RWPE2 (cell line): ENCODE results near the gene LRRC61.

Source experiments
- ATAC-seq: fragments of 200-7000 bp; cut with Tn5 transposase; 3 replicates; pipeline ENCODE4 v1.9.1; 2021; ENCODE audit warnings: low read depth
- DNase-seq: peaks from one replicate; pipeline ENCODE4 v3.0.0-alpha.2; 2020; ENCODE audit warnings: low spot score
- H3K27ac ChIP-seq: fragments of 450-650 bp; 2 replicates; pipeline ENCODE4 v1.5.1; 2017; ENCODE audit warnings: mild to moderate bottlenecking; ENCODE audit not compliant: poor library complexity, severe bottlenecking
- H3K27me3 ChIP-seq: fragments of 250-450 bp; sonication (Bioruptor Pico); 2 replicates; pipeline ENCODE4 v1.5.1; 2021; ENCODE audit warnings: mild to moderate bottlenecking, moderate library complexity; ENCODE audit not compliant: insufficient read depth, poor library complexity, severe bottlenecking
- H3K36me3 ChIP-seq: fragments of 250-450 bp; sonication (Bioruptor Pico); 2 replicates; pipeline ENCODE4 v1.5.1; 2020; ENCODE audit warnings: low read depth, mild to moderate bottlenecking, moderate library complexity
- H3K4me1 ChIP-seq: fragments of 250-450 bp; sonication (Bioruptor Pico); 2 replicates; pipeline ENCODE4 v1.5.1; 2021; ENCODE audit warnings: mild to moderate bottlenecking, moderate library complexity; ENCODE audit not compliant: insufficient read depth, poor library complexity, severe bottlenecking
- H3K4me3 ChIP-seq: fragments of 250-450 bp; sonication (Bioruptor Pico); 2 replicates; pipeline ENCODE4 v1.5.1; 2021; ENCODE audit warnings: mild to moderate bottlenecking, moderate library complexity; ENCODE audit not compliant: severe bottlenecking
- H3K9me3 ChIP-seq: fragments of 250-450 bp; sonication (Bioruptor Pico); 2 replicates; pipeline ENCODE4 v1.5.1; 2021; ENCODE audit warnings: mild to moderate bottlenecking, moderate library complexity; ENCODE audit not compliant: severe bottlenecking
- TF ChIP-seq, protein P1 (sequence below): fragments of 450-650 bp; IDR thresholded peaks from one replicate; pipeline ENCODE4 v1.5.1; 2017; ENCODE audit warnings: mild to moderate bottlenecking, moderate library complexity; ENCODE audit not compliant: poor library complexity, severe bottlenecking

LRRC61 gene

DNA sequence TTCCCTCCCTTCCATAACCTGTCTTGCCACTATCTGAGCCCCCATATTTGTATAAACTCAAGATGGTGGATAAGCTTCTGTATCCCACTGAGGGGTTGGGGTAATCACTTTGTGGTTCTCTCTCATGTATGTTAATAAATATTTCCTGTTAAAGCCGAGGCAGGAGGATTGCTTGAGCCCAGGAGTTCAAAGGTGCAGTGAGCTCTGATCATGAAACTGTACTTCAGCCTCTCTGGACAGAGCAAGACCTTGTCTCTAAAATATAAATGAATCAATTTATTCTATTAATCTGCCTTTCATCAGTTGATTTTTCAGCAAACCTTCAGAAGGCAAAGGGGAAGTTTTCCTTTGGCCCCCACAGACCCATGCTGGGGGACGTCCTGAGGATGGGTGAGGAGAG is 20.1 kb downstream of the LRRC61 start:
- no peak overlapping the region for H3K27ac ChIP-seq
- TF ChIP-seq, protein P1, sequence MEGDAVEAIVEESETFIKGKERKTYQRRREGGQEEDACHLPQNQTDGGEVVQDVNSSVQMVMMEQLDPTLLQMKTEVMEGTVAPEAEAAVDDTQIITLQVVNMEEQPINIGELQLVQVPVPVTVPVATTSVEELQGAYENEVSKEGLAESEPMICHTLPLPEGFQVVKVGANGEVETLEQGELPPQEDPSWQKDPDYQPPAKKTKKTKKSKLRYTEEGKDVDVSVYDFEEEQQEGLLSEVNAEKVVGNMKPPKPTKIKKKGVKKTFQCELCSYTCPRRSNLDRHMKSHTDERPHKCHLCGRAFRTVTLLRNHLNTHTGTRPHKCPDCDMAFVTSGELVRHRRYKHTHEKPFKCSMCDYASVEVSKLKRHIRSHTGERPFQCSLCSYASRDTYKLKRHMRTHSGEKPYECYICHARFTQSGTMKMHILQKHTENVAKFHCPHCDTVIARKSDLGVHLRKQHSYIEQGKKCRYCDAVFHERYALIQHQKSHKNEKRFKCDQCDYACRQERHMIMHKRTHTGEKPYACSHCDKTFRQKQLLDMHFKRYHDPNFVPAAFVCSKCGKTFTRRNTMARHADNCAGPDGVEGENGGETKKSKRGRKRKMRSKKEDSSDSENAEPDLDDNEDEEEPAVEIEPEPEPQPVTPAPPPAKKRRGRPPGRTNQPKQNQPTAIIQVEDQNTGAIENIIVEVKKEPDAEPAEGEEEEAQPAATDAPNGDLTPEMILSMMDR: no peak
- H3K9me3 ChIP-seq: peaks cover 11% of the 10 kb centered on the region
- H3K4me1 ChIP-seq: no peaks in the 10 kb centered on the region
- H3K36me3 ChIP-seq: no peaks in the 10 kb centered on the region
- DNase-seq (no peak), ATAC-seq (no peak)
- peaks cover 33% of the 10 kb centered on the region for H3K27me3 ChIP-seq
- H3K4me3 ChIP-seq: no peak overlapping the region

DNA sequence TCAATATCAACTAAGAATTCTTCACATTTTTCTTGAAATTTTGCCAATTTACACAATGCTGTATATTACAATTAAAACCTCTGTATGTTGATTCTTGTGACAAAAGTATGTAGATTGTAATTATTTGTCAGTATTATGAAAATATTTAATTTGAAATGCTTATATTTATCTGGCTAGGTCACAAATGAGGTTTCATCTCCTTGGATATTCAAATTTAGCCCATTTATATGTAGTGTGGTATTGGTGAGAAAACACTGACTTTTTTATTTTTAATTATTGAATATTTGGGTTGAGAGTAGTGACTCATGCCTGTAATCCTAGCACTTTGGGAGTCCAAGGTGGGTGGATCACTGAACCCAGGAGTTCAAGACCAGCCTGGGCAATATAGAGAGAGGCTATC is 21.1 kb downstream of the LRRC61 start:
- Histone ChIP-seq H3K4me1 (no peaks in the 10 kb centered on the region), H3K27ac (no peak overlapping the region), H3K4me3 (no peak overlapping the region), H3K9me3 (peaks cover 11% of the 10 kb centered on the region), H3K36me3 (no peaks in the 10 kb centered on the region), H3K27me3 (peaks cover 33% of the 10 kb centered on the region)
- TF ChIP-seq, protein P1: no peak
- ATAC-seq (no peak), DNase-seq (no peak)

DNA sequence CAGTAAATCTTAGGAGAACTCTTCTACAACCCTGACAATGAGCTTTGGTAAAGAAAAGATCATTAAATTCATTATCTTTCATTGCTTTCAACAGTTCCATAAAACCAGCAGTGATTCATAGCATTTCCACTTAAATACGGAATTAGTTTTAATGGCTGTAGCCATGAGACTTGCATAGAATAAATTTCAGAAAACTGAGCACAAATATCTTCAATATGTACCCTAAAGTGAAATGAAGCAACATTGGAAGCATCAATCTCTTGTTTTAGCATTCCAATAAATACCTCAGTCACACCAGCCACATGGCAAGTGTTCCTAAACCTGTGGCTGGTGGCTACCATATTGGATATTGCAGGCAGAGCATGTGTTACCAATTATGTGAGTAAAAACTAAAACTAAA is 21.9 kb downstream of the LRRC61 start:
- H3K9me3 ChIP-seq: peaks cover 11% of the 10 kb centered on the region
- no peak overlapping the region for H3K4me3 ChIP-seq
- H3K36me3 ChIP-seq: no peaks in the 10 kb centered on the region
- TF ChIP-seq, protein P1: no peak
- ATAC-seq (no peak), DNase-seq (no peak)
- no peaks in the 10 kb centered on the region for H3K4me1 ChIP-seq
- peaks cover 32% of the 10 kb centered on the region for H3K27me3 ChIP-seq
- no peak overlapping the region for H3K27ac ChIP-seq

DNA sequence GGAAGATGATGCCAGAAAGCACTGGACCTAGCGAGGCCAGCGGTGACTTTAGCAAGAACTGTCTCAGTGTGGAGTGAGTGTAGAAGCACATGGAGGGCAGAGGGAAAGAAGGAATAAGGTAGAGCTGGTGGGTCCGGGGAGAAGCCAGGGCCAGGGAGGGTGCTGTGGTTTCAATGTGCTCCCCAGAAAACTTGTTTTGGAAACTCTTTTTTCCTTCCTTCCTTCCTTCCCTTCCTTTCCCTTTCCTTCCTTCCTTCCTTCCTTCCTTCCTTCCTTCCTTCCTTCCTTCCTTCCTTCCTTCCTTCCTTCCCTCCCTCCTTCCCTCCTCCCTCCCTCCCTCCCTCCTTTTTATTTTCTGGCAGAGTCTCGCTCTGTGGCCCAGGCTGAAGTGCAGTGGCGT is 23.8 kb downstream of the LRRC61 start:
- no peak overlapping the region for H3K27ac ChIP-seq
- no peak for ATAC-seq

DNA sequence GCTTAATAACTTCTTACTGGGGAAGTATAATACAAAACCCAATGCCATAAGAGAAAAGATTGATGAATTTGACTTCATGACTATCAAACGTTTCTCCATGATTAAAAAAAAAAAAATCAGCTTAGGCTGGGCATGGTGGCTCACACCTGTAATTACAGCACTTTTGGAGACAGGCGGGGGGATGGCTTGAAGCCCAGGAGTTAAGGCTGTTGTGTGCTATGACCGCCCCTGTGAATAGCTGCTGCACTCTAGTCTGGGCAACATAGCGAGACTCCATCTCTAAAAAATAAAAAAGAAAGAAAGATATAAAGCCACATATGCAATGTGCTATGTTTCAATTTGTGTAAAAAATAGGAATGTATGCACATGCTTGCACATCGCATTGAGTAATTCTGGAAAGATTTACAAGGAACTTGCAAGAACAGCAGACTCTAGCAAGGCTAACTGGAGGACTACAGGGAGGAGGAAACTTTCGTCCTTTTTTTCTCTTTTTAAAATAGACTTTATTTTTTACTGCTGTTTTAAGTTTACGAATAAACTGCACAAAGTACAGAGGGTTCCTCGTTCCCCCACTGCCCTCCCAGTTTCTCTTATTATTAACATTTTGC is 28.5 kb downstream of the LRRC61 start:
- Histone ChIP-seq H3K9me3 (no peaks in the 10 kb centered on the region), H3K4me3 (no peak overlapping the region), H3K27ac (no peak overlapping the region), H3K27me3 (no peaks in the 10 kb centered on the region), H3K4me1 (no peaks in the 10 kb centered on the region), H3K36me3 (no peaks in the 10 kb centered on the region)
- TF ChIP-seq, protein P1: no peak
- DNase-seq (no peak), ATAC-seq (no peak)

More for the DNA sequence above, 23.8 kb downstream of the LRRC61 start:
- TF ChIP-seq, protein P1: no peak
- Histone ChIP-seq H3K4me3 (no peak overlapping the region), H3K9me3 (peaks cover 11% of the 10 kb centered on the region), H3K27me3 (peaks cover 16% of the 10 kb centered on the region), H3K36me3 (no peaks in the 10 kb centered on the region), H3K4me1 (no peaks in the 10 kb centered on the region)
- DNase-seq: no peak
